CD4-positive, alpha-beta T cell (primary cell): ENCODE results near the gene MAP1B. TPM values are rescaled to one million over a fixed set of nuclear protein-coding genes. Genes with fewer than 3 reads are reported as not detected.

Source experiments
- ATAC-seq: fragments of 200-7000 bp; cut with Tn5 transposase; one replicate; pipeline ENCODE4 v1.10.0; 2022; ENCODE audit warnings: mild to moderate bottlenecking; ENCODE audit not compliant: poor library complexity
- CTCF ChIA-PET: fragments of 350-600 bp; sonication (Branson Sonifier 250); formaldehyde crosslinking; loops from one replicate; lab custom pipeline; 2021; ENCODE audit warnings: antibody characterized with exemption, inconsistent platforms; lab: Charles Lee
- POLR2A ChIA-PET: fragments of 350-600 bp; sonication (Branson Sonifier 250); formaldehyde crosslinking; loops from one replicate; lab custom pipeline; 2021; ENCODE audit warnings: antibody characterized with exemption, inconsistent platforms; lab: Charles Lee
- DNase-seq, 14 experiments: peaks; one replicate each; pipeline ENCODE4 v3.0.0-alpha.2; 2013 to 2020; ENCODE audit warnings: mixed read lengths in 2 of 14
- H3K27ac ChIP-seq, 2 donors: one replicate each; pipeline versions ENCODE4 v1.5.1 to v1.7.0; 2013; ENCODE audit warnings: low read length in 2 of 2, low read depth in 1 of 2, mild to moderate bottlenecking in 1 of 2
- H3K27me3 ChIP-seq, 2 experiments: 1 replicate in 1 of 2; 2 replicates in 1 of 2; pipeline versions ENCODE4 v1.6.1 to v1.7.0; 2013; ENCODE audit warnings: low read length in 2 of 2, control low read depth in 1 of 2, mild to moderate bottlenecking in 1 of 2, moderate library complexity in 1 of 2; ENCODE audit not compliant: insufficient read depth in 2 of 2, control insufficient read depth in 1 of 2
- H3K36me3 ChIP-seq: one replicate; pipeline ENCODE4 v1.6.1; 2013; ENCODE audit warnings: low read length, control low read depth; ENCODE audit not compliant: insufficient read depth
- H3K4me1 ChIP-seq: one replicate; pipeline ENCODE4 v1.6.1; 2013; ENCODE audit warnings: low read length, control low read depth; ENCODE audit not compliant: insufficient read depth
- H3K4me3 ChIP-seq: one replicate; pipeline ENCODE4 v1.5.1; 2013; ENCODE audit warnings: mild to moderate bottlenecking, low read length, moderate library complexity
- H3K9me3 ChIP-seq, 2 experiments: 1 replicate in 1 of 2; 2 replicates in 1 of 2; pipeline versions ENCODE4 v1.6.1 to v1.7.0; 2013; ENCODE audit warnings: low read length in 2 of 2, mild to moderate bottlenecking in 2 of 2, control low read depth in 1 of 2, moderate library complexity in 1 of 2; ENCODE audit not compliant: control insufficient read depth in 1 of 2, insufficient read depth in 1 of 2
- H3K27ac Mint-ChIP-seq: one replicate; pipeline ENCODE4 v1.8.0; 2020; ENCODE audit warnings: mixed read lengths
- H3K27me3 Mint-ChIP-seq: one replicate; pipeline ENCODE4 v1.8.0; 2021; ENCODE audit warnings: mixed read lengths
- H3K36me3 Mint-ChIP-seq: one replicate; pipeline ENCODE4 v1.8.0; 2021; ENCODE audit warnings: low read depth, mixed read lengths
- H3K4me1 Mint-ChIP-seq: one replicate; pipeline ENCODE4 v1.8.0; 2021; ENCODE audit warnings: low read depth, mixed read lengths
- H3K4me3 Mint-ChIP-seq: one replicate; pipeline ENCODE4 v1.8.0; 2020; ENCODE audit warnings: mild to moderate bottlenecking, mixed read lengths
- H3K9me3 Mint-ChIP-seq: one replicate; pipeline ENCODE4 v1.8.0; 2020; ENCODE audit warnings: mixed read lengths
- CTCF ChIP-seq: fragments of 200-600 bp; IDR thresholded peaks from one replicate; pipeline ENCODE4 v1.8.0; 2022; ENCODE audit warnings: antibody characterized with exemption, mild to moderate bottlenecking
- intact Hi-C, 2 experiments: fragments of 100-400 bp; cut with DNase I in 1 of 2; cut with micrococcal nuclease in 1 of 2; formaldehyde crosslinking; loops; one replicate each; pipeline versions ENCODE4 v1.15.1 to v1.9.0; 2023 to 2025; cut with DNase I, micrococcal nuclease
- total RNA-seq, 174 experiments: library from RNA in 2 of 174; stranded (reverse) in 2 of 174; gene quantifications; one replicate each; pipeline ENCODE4 v1.2.3 and lab custom pipeline; 2021 to 2026

MAP1B gene
- total RNA-seq, 2 experiments from 2014 or later: 0.03 to 0.06 TPM

- Mint-ChIP-seq H3K9me3 (no peaks in the 10 kb centered on the region), H3K27ac (no peak overlapping the region), H3K36me3 (no peaks in the 10 kb centered on the region), H3K27me3 (peaks cover under 1% of the 10 kb centered on the region), H3K4me1 (no peaks in the 10 kb centered on the region), H3K4me3 (no peak overlapping the region)
- H3K36me3 ChIP-seq: no peaks in the 10 kb centered on the region
- H3K27me3 ChIP-seq: no peaks in the 10 kb centered on the region
- H3K4me1 ChIP-seq: no peaks in the 10 kb centered on the region
- TF ChIP-seq CTCF: no peak
- intact Hi-C loops: no loop called here
- no peak overlapping the region for H3K4me3 ChIP-seq
- CTCF ChIA-PET: no interaction called here
- no peak overlapping the region for H3K27ac ChIP-seq
- DNase-seq (no peak), ATAC-seq (no peak)
- H3K9me3 ChIP-seq: peaks cover 0 to 4% of the 10 kb centered on the region in 2 experiments
- POLR2A ChIA-PET: no interaction called here
Measured at GRCh38 chr5:72203251-72203845, 96.1 kb downstream of the MAP1B start.

GRCh38 chr5:72204946-72205345, 97.7 kb downstream of the MAP1B start:
- ChIA-PET CTCF (interaction anchor here (0.6 kb wide), 1 partner anchor 672 kb away, joined by 3 read pairs; no protein-coding TSS in a partner anchor), POLR2A (no interaction called here)
- DNase-seq: no peak
- intact Hi-C loops: no loop called here
- H3K4me3 ChIP-seq: no peak overlapping the region
- no peaks in the 10 kb centered on the region for H3K4me1 ChIP-seq
- no peaks in the 10 kb centered on the region for H3K27me3 ChIP-seq
- no peaks in the 10 kb centered on the region for H3K36me3 Mint-ChIP-seq
- H3K27ac ChIP-seq: no peak overlapping the region
- no peak for TF ChIP-seq CTCF
- no peak overlapping the region for H3K27ac Mint-ChIP-seq
- no peak for ATAC-seq
- H3K4me1 Mint-ChIP-seq: no peaks in the 10 kb centered on the region
- no peaks in the 10 kb centered on the region for H3K36me3 ChIP-seq
- H3K9me3 Mint-ChIP-seq: no peaks in the 10 kb centered on the region
- no peak overlapping the region for H3K4me3 Mint-ChIP-seq
- H3K27me3 Mint-ChIP-seq: no peaks in the 10 kb centered on the region
- no peaks in the 10 kb centered on the region for H3K9me3 ChIP-seq

GRCh38 chr5:72205431-72206009, 98.2 kb downstream of the MAP1B start:
- H3K4me3 Mint-ChIP-seq: no peak overlapping the region
- intact Hi-C loops: no loop called here
- DNase-seq (no peak), ATAC-seq (no peak)
- ChIA-PET POLR2A (no interaction called here), CTCF (no interaction called here)
- H3K9me3 Mint-ChIP-seq: no peaks in the 10 kb centered on the region
- Histone ChIP-seq H3K36me3 (no peaks in the 10 kb centered on the region), H3K4me3 (no peak overlapping the region), H3K9me3 (no peaks in the 10 kb centered on the region), H3K4me1 (no peaks in the 10 kb centered on the region), H3K27ac (no peak overlapping the region), H3K27me3 (no peaks in the 10 kb centered on the region)
- H3K27ac Mint-ChIP-seq: no peak overlapping the region
- no peaks in the 10 kb centered on the region for H3K36me3 Mint-ChIP-seq
- no peaks in the 10 kb centered on the region for H3K4me1 Mint-ChIP-seq
- TF ChIP-seq CTCF: no peak
- no peaks in the 10 kb centered on the region for H3K27me3 Mint-ChIP-seq
